GM12874 (cell line): Measurements from ENCODE around the gene DAPK1.

ENCODE experiments used
- CTCF ChIP-seq: IDR thresholded peaks from 2 replicates; pipeline ENCODE4 v1.5.1; 2011; ENCODE audit warnings: low read depth, mild to moderate bottlenecking, control low read depth, low read length, moderate library complexity; ENCODE audit not compliant: insufficient read depth

Gene DAPK1

GRCh38 chr9:87467187-87467586 lies 30.5 kb upstream of the DAPK1 start:
- no peak for TF ChIP-seq CTCF

GRCh38 chr9:87469793-87470465 lies 27.7 kb upstream of the DAPK1 start:
- no peak for TF ChIP-seq CTCF

- no peak for TF ChIP-seq CTCF
Observed at GRCh38 chr9:87471746-87472145, 25.9 kb upstream of the DAPK1 start.

- no peak for TF ChIP-seq CTCF
Observed at GRCh38 chr9:87475463-87475862, 22.2 kb upstream of the DAPK1 start.

- TF ChIP-seq CTCF: no peak
Observed at GRCh38 chr9:87478226-87478992, 19.3 kb upstream of the DAPK1 start.

- no peak for TF ChIP-seq CTCF
Observed at GRCh38 chr9:87479801-87480201, 17.9 kb upstream of the DAPK1 start.

GRCh38 chr9:87481890-87482855 lies 15.5 kb upstream of the DAPK1 start:
- no peak for TF ChIP-seq CTCF
